Activated naive CD8-positive, alpha-beta T cell treated with anti-CD3 and anti-CD28 coated beads, Interleukin-2, amount 50 U/mL, for 16 hours (primary cell): ENCODE measurements around the gene HTR3B.
"Not testable (repeated sequence)": the region's sequence is repeated elsewhere in the genome, so short reads cannot be mapped to it uniquely, and the experiment has no call there.

Experiments
- DNase-seq: peaks from one replicate; pipeline ENCODE4 v3.0.0-alpha.2; 2020; ENCODE audit warnings: low read depth, low spot score

Gene HTR3B

DNA sequence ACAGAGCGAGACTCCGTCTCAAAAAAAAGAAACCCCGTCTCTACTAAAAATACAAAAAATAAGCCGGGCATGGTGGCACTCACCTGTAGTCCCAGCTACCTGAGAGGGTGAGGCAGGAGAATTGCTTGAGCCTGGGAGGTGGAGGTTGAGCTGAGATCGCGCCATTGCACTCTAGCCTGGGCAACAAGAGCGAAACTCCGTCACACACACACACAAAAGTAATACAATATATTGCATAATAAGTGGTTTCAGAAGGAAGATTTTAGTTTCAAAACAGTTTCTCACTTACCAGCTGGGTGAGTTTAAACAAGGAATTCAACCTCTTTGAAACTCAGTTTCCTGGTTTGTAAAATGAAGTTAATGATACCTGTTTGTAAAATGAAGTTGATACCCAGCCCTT is 37.7 kb downstream of the HTR3B start:
- no peak for DNase-seq

GRCh38 chr11:113946162-113946561 is 41.6 kb downstream of the HTR3B start:
- not testable (repeated sequence) for DNase-seq

- DNase-seq: no peak
Measured at GRCh38 chr11:113947994-113948393, 43.4 kb downstream of the HTR3B start.

DNA sequence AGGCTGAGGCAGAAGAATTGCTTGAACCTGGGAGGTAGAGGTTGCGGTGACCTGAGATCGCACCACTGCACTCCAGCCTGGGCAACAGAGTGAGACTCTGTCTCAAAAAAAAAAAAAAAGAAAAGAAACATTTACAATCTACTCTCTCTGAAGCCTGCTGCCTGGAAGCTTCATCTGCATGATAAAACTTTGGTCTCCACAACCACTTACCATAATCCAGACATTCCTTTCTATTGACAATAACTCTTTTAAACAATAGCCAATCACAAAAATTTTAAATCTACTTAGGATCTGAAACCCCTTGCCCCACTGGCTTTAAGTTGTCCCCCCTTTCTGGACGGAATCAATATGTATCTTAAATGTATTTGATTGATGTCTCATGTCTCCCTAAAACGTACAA is 45.3 kb downstream of the HTR3B start:
- DNase-seq: no peak

DNA sequence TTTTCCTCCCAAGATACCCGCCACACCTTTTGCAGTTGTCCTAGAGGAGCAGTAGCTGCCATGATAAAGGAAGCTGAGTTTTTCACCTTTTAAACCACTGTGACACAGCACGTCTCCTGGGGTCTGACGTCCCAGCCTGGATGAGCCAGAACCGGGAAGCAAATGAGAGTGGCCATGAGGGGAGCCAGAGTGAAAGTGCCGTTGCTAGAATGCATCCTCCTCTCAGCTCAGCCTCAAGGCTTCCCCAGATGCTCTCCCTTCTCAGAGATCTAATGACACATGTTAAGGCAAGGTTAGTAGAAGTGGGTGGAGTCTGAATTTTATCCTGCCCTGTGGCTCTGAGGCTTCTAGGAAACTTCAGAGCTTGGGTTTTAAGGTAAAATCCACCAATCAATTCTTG is 46.9 kb downstream of the HTR3B start:
- no peak for DNase-seq

DNA sequence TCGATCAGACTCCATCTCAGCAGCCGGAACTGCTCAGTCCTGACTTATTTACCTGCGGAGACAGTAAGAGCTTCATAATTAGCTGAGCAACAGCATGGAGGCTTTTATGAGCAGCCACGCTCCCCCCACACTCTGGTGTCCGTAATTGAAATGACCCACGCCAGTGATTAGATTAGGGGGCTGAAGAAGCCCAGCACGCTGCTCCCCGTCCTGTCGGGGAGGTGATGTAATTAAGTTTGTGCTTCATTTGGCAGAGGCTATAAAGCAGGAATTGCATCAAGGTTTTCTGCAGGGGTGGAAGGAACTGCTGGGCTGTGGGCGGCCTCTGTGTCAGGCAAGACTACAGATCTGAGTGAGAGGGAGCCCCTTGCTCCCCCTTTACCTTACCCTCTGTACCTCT is 47.5 kb downstream of the HTR3B start:
- no peak for DNase-seq

- DNase-seq: no peak
Measured at GRCh38 chr11:113952588-113952987, 48.0 kb downstream of the HTR3B start.

DNA sequence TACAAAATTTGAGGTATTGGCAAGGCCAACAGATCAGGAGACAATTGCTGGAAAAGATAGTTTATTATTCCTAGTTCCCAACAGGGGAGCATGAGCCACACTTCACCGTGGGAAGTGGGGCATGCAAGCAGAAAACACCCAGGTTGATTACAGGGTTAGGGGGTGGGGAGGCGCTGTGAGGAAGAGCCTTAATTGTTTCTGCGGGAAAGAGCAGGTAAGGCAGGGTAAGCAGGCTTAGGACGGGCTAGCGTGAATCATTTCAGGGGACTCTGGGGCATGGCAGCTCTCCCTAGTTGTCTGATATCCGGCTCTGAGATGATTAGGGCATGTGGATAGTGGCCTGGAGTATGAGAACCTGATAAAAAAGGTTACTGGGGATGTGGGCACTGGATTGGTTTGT is 49.6 kb downstream of the HTR3B start:
- no peak for DNase-seq

DNA sequence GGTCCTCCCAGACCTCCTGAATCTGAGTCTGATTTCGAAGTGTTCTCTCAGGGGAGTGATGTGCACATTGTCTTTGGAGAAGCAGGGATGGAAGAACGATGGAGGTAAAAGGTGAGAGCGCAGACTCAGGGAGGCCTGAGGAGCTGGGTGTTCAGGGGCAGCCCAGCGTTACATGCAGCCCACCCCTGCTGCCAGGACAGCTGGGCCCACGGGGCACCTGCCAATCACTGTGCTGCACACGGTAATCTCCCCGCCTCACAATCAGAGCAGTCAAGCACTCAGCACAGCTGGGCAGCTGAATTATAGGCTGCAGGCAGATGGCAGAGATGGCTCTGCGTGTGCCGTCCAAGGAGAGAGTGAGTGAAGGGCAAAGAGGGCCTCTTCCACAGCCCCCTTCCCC is 52.4 kb downstream of the HTR3B start:
- no peak for DNase-seq

GRCh38 chr11:113960702-113961330 is 56.2 kb downstream of the HTR3B start:
- no peak for DNase-seq

GRCh38 chr11:113967361-113967760 is 62.8 kb downstream of the HTR3B start:
- no peak for DNase-seq

- DNase-seq: no peak
Measured at GRCh38 chr11:113971506-113972195, 67.1 kb downstream of the HTR3B start.

- DNase-seq: no peak
Measured at GRCh38 chr11:113974741-113975470, 70.3 kb downstream of the HTR3B start, which contains the start of gene HTR3A. HTR3A (plus strand) TSS chr11:113975108; CDS start chr11:113975326, 218 bp downstream.

GRCh38 chr11:113977071-113977490 is 72.5 kb downstream of the HTR3B start:
- no peak for DNase-seq

GRCh38 chr11:113977701-113978100 is 73.1 kb downstream of the HTR3B start:
- no peak for DNase-seq

GRCh38 chr11:113979431-113979830 is 74.8 kb downstream of the HTR3B start:
- DNase-seq: no peak

DNA sequence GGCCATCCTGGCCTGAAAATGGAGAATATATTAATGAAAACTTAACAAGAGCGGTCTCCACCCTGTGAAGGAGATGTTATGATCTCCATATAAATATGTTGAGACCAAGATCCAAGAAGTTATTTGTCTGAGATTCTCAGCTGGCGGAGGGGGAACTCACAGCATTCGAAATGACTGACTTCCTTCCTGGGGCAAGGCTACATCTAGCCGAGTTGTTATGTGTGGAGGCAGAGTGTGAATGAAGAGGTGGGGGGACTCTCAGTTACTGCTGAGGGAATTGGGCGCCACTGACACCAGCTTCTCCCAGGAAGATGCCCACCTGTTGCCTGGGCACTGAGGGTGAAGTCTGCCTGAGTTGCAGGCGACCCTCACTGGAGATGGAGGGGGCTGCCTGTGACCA is 76.2 kb downstream of the HTR3B start:
- no peak for DNase-seq

- DNase-seq: no peak
Measured at GRCh38 chr11:113982306-113982705, 77.7 kb downstream of the HTR3B start.

- no peak for DNase-seq
Measured at GRCh38 chr11:113984781-113985180, 80.2 kb downstream of the HTR3B start.

DNA sequence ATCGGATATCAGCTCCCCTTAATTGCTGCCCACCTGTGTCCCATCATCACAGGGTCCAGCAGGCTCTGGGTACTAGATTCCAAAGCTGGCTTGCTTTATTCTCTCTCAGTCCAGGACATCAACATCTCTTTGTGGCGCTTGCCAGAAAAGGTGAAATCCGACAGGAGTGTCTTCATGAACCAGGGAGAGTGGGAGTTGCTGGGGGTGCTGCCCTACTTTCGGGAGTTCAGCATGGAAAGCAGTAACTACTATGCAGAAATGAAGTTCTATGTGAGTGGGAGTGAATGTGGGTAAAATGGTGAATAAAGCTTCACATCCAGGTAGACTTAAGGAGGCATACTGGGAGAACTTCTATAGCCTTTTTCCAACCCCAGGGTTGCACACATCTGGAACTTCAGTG is 81.3 kb downstream of the HTR3B start:
- DNase-seq: no peak

GRCh38 chr11:113986351-113987140 is 82.0 kb downstream of the HTR3B start:
- DNase-seq: no peak

- no peak for DNase-seq
Measured at GRCh38 chr11:113989381-113989780, 84.8 kb downstream of the HTR3B start.
